Measurements from ENCODE around the gene PI16.
A peak's percentile ranks its signal among the peaks of the same experiment; 100 is the strongest.
"Not testable (repeated sequence)": the region's sequence is repeated elsewhere in the genome, so short reads cannot be mapped to it uniquely, and the experiment has no call there.

Gene PI16

DNA sequence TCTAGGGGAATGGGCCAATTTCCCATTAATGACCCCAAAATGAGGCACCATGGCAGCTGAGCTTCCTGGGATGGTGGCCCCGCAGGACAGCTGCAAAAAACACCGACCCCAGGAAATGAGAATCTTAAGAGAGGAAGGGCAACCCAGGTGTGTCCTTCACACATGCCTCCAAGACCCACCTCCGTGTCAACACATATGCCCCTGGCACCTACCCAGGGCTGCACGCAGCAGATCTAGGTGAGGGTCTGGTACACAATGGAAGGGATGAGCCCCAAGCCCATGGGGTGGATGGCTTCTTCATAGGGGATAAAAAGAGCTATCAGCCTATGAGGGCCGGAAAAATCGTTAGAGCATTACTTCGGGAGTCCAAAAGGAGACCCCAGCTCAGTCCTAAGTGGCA, 22.0 kb downstream of the PI16 start:
- DNase-seq: no peak

GRCh38 chr6:36976931-36977330, 22.4 kb downstream of the PI16 start:
- no peak for DNase-seq

GRCh38 chr6:36977470-36977941, 23.0 kb downstream of the PI16 start:
- no peak for DNase-seq

GRCh38 chr6:36978421-36979346, 24.1 kb downstream of the PI16 start:
- DNase-seq: no peak

DNA sequence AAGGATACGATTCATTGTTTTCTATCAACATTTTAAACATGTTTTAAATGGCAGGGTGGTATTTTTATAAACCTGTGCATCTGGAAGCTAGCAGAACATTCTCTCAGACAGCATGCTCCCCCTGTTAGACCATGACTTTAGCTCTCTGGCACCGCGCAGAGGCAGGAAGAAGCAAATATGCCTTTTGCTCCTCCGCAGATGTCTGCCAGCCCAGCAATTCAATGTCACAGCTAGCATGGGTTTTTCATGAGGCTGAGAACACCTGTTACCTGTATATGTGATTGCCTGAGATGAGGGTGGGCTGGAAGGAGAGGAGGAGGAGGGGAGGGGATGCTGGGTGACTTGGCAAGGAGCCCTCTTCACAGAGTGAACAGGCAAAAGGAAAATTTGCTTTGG, 24.8 kb downstream of the PI16 start:
- DNase-seq: peak; percentile 38

- no peak for DNase-seq
Observed at GRCh38 chr6:36980129-36980528, 25.6 kb downstream of the PI16 start.

GRCh38 chr6:36980876-36981619, 26.5 kb downstream of the PI16 start:
- DNase-seq: no peak

GRCh38 chr6:36983538-36983937, 29.0 kb downstream of the PI16 start:
- DNase-seq: no peak

- peak; percentile 71 for DNase-seq
Observed at GRCh38 chr6:36984581-36985416, 30.3 kb downstream of the PI16 start.

GRCh38 chr6:36985417-36985807, 30.9 kb downstream of the PI16 start:
- DNase-seq: no peak

GRCh38 chr6:36985808-36986703, 31.5 kb downstream of the PI16 start, which contains the start of gene MTCH1:
TSS of gene MTCH1 (minus strand) at chr6:36986196. CDS start at chr6:36986173, 23 bp downstream.
- DNase-seq: peak; percentile 88

GRCh38 chr6:36986704-36987047, 32.1 kb downstream of the PI16 start:
- no peak for DNase-seq

DNA sequence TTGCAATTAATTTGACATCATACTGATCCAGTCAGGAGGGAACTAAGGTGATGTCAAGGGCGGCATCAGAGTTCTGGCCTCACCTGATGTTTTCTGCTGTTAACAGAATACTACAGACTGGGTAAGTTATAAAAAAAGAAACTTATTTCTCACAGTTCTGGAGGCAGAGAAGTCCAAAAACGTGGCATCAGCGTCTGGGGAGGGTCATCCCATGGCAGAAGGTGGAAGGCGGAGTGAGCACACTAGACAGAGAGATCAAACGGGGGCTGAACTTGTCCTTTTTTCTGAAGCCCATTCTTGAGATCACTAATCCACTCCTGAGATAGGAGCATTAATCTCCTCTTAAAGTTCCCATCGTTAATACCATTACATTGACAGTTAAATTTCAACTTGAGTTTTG, 34.7 kb downstream of the PI16 start:
- DNase-seq: no peak

DNA sequence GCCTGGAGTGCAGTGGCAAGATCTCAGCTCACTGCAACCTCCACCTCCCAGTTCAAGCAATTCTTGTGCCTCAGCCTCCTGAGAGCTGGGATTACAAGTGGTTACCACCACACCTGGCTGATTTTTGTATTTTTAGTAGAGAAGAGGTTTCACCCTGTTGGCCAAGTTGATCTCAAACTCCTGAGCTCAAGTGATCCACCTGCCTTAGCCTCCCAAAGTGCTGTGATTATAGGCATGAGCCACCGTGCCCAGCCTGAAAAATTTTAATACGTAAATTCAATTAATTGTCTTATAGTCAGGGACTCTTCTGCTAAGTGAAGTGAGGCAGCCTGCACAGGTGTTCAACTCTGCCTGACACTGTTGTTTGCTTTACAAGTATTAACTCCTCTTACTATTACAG, 35.9 kb downstream of the PI16 start:
- DNase-seq: not testable (repeated sequence)

DNA sequence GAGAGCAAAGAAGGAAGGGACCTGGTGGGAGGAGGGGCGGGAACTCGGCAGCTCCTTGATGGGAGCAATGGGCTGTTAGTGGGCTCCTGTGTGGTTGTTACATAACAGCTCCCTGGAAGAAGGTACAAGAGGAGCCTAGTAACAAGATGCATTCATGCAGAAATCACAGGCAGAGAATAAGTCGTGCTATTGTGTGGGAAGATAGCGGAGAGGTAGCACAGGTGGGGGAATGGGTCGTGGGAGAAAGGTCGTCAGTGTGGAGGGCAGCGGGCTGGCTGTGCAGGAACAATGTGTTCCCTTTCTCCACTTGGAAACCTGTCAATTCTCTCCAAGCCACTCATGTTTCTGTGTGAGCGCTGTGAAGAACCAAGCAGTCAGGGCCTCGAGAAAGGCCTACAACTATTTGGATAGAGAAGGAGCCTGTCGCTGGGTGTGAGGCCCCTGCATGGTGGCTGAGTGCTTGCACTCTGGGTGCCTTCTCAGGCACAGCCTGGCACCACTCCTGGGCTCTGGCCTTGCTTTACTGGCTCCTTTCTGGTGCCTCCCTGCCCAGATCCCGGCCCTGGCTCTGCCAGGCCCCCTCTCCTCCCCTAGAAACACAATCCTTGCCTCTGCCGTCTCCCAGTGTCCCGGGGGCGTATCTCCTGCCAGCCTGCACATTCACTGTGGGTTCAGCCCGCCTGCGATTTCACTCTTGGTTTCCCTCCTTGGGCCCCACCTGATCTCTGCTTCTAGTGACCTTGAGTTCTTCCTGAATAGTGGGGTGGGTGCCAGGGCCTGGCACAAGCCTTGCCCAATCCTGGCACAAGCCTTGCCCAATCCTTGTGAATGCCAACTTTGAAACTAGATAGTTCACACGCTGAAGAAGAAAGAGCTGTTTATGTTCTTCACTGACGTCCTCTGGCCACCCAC, 43.5 kb downstream of the PI16 start:
- no peak for DNase-seq

GRCh38 chr6:36998723-36999038, 44.1 kb downstream of the PI16 start:
- DNase-seq: no peak

DNA sequence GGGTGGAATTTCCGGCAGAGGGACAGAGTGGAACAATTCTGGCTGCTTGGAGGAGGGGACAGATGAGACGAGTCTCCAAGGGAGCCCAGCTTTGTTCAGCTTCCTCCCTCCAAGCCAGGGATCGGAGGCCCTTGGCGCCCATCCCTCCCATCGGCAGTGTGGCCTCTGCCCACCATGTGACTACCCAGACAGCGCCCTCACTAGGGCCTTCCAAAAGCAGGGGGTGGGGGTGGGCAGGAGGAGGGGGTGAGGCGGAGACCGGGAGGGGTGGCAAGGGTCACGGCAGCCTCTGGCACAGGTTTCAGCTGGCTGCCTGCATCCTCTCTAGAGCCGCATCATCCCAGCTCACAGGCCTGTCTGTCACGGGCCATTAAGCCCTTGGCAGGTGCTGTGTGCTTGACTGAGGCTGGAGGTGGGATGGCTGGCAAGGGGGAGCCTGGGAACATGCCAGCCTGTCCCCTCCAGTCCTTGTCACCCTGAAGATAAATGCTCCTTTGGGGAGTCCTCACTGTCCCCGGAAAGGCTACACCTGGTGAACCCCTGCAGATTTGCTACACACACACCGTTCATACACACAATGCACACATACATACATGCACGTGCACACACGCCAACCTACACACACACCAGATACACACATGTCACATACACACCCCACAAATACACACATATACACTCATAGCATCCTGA, 44.7 kb downstream of the PI16 start:
- DNase-seq: no peak

GRCh38 chr6:36999751-37000125, 45.2 kb downstream of the PI16 start:
- DNase-seq: no peak

- DNase-seq: no peak
Observed at GRCh38 chr6:37004044-37004980, 49.8 kb downstream of the PI16 start.

Measured in HCEC 1CT (cell line).